H9 (cell line): ENCODE measurements around the gene CDH22. TPM values are rescaled to one million over a fixed set of nuclear protein-coding genes. Genes with fewer than 3 reads are reported as not detected.

ENCODE experiments used
- DNase-seq: peaks from one replicate; pipeline ENCODE4 v3.0.0-alpha.2; 2017
- H2AFZ ChIP-seq: one replicate; pipeline ENCODE4 v1.6.1; 2013; ENCODE audit warnings: mild to moderate bottlenecking, low read length, control low read depth, moderate library complexity
- H2AK5ac ChIP-seq: 2 replicates; pipeline ENCODE4 v1.6.1; 2013; ENCODE audit warnings: low read length, control low read depth, mixed read lengths; ENCODE audit not compliant: insufficient read length
- H2BK120ac ChIP-seq: one replicate; pipeline ENCODE4 v1.6.1; 2013; ENCODE audit warnings: low read depth, mild to moderate bottlenecking, low read length, control low read depth, inconsistent platforms; ENCODE audit not compliant: poor library complexity, severe bottlenecking
- H2BK12ac ChIP-seq: 2 replicates; pipeline ENCODE4 v1.6.1; 2013; ENCODE audit warnings: low read length, control low read depth, mixed read lengths, low read depth; ENCODE audit not compliant: insufficient read length
- H2BK15ac ChIP-seq: 2 replicates; pipeline ENCODE4 v1.6.1; 2013; ENCODE audit warnings: low read depth, low read length, control low read depth
- H2BK20ac ChIP-seq: one replicate; pipeline ENCODE4 v1.6.1; 2013; ENCODE audit warnings: low read depth, mild to moderate bottlenecking, low read length, control low read depth, inconsistent platforms; ENCODE audit not compliant: poor library complexity, severe bottlenecking
- H2BK5ac ChIP-seq: 2 replicates; pipeline ENCODE4 v1.6.1; 2013; ENCODE audit warnings: low read length, control low read depth, mixed read lengths; ENCODE audit not compliant: insufficient read length
- H3K14ac ChIP-seq: 2 replicates; pipeline ENCODE4 v1.6.1; 2013; ENCODE audit warnings: low read length, control low read depth; ENCODE audit not compliant: insufficient read depth
- H3K18ac ChIP-seq: 2 replicates; pipeline ENCODE4 v1.6.1; 2013; ENCODE audit warnings: low read depth, mild to moderate bottlenecking, mixed read lengths, low read length, control low read depth; ENCODE audit not compliant: insufficient read length
- H3K23ac ChIP-seq: 2 replicates; pipeline ENCODE4 v1.6.1; 2013; ENCODE audit warnings: low read length, control low read depth, mixed read lengths, low read depth; ENCODE audit not compliant: insufficient read length
- H3K23me2 ChIP-seq: 2 replicates; pipeline ENCODE4 v1.6.1; 2013; ENCODE audit warnings: low read depth, mild to moderate bottlenecking, mixed read lengths, low read length, control low read depth; ENCODE audit not compliant: insufficient read length, poor library complexity, severe bottlenecking
- H3K27ac ChIP-seq: 2 replicates; pipeline ENCODE4 v1.5.1; 2013; ENCODE audit warnings: low read length, control low read depth, mixed read lengths, low read depth; ENCODE audit not compliant: insufficient read length
- H3K27me3 ChIP-seq: 2 replicates; pipeline ENCODE4 v1.6.1; 2013; ENCODE audit warnings: low read length, control low read depth, inconsistent platforms; ENCODE audit not compliant: insufficient read depth
- H3K4ac ChIP-seq: 2 replicates; pipeline ENCODE4 v1.6.1; 2013; ENCODE audit warnings: low read depth, mild to moderate bottlenecking, control low read depth, inconsistent platforms, low read length, moderate library complexity
- H3K4me1 ChIP-seq: 2 replicates; pipeline ENCODE4 v1.6.1; 2013; ENCODE audit warnings: low read length, control low read depth, inconsistent platforms; ENCODE audit not compliant: insufficient read depth
- H3K4me2 ChIP-seq: 2 replicates; pipeline ENCODE4 v1.6.1; 2013; ENCODE audit warnings: low read length, control low read depth, mixed read lengths; ENCODE audit not compliant: insufficient read length, insufficient read depth
- H3K56ac ChIP-seq: 2 replicates; pipeline ENCODE4 v1.6.1; 2013; ENCODE audit warnings: low read depth, mild to moderate bottlenecking, mixed read lengths, low read length, control low read depth; ENCODE audit not compliant: insufficient read length
- H3K79me1 ChIP-seq: 2 replicates; pipeline ENCODE4 v1.6.1; 2013; ENCODE audit warnings: low read depth, mild to moderate bottlenecking, moderate library complexity, low read length, control low read depth, inconsistent platforms; ENCODE audit not compliant: insufficient read depth, poor library complexity, severe bottlenecking
- H3K79me2 ChIP-seq: 2 replicates; pipeline ENCODE4 v1.6.1; 2013; ENCODE audit warnings: low read length, control low read depth, inconsistent platforms; ENCODE audit not compliant: insufficient read depth
- H3K9ac ChIP-seq: 2 replicates; pipeline ENCODE4 v1.6.1; 2013; ENCODE audit warnings: low read length, control low read depth, mixed read lengths; ENCODE audit not compliant: insufficient read length; ENCODE audit errors: extremely low read depth
- H3K9me3 ChIP-seq: one replicate; pipeline ENCODE4 v1.6.1; 2013; ENCODE audit warnings: low read depth, low read length, inconsistent platforms; ENCODE audit not compliant: control insufficient read depth
- H3T11ph ChIP-seq: one replicate; pipeline ENCODE4 v1.6.1; 2013; ENCODE audit warnings: mild to moderate bottlenecking, low read length, control low read depth, inconsistent platforms
- H4K20me1 ChIP-seq: one replicate; pipeline ENCODE4 v1.6.1; 2013; ENCODE audit not compliant: control insufficient read depth, insufficient read length, insufficient read depth
- H4K5ac ChIP-seq: 2 replicates; pipeline ENCODE4 v1.6.1; 2013; ENCODE audit warnings: low read depth, mild to moderate bottlenecking, mixed read lengths, low read length, control low read depth; ENCODE audit not compliant: insufficient read length
- H4K8ac ChIP-seq: replicated peaks from 2 replicates; pipeline ENCODE4 v1.6.1; 2013; ENCODE audit warnings: low read length, control low read depth, mixed read lengths, low read depth; ENCODE audit not compliant: insufficient read length
- H4K91ac ChIP-seq: 2 replicates; pipeline ENCODE4 v1.6.1; 2013; ENCODE audit warnings: low read depth, mild to moderate bottlenecking, moderate library complexity, mixed read lengths, low read length, control low read depth; ENCODE audit not compliant: insufficient read length
- H3K27ac Mint-ChIP-seq, 3 experiments: 2 replicates in 2 of 3; 3 replicates in 1 of 3; pipeline ENCODE4 v1.8.0; 2020 to 2021; ENCODE audit warnings: mixed read lengths in 3 of 3, mild to moderate bottlenecking in 1 of 3, moderate library complexity in 1 of 3
- H3K27me3 Mint-ChIP-seq: 2 replicates; pipeline ENCODE4 v1.8.0; 2021; ENCODE audit warnings: low read depth, mild to moderate bottlenecking, moderate library complexity, mixed read lengths
- H3K36me3 Mint-ChIP-seq, 3 experiments: 2 replicates in 2 of 3; 3 replicates in 1 of 3; pipeline ENCODE4 v1.8.0; 2020 to 2021; ENCODE audit warnings: low read depth in 3 of 3, mixed read lengths in 3 of 3; ENCODE audit not compliant: insufficient read depth in 1 of 3
- H3K4me1 Mint-ChIP-seq, 2 experiments: 2 replicates each; pipeline ENCODE4 v1.8.0; 2020; ENCODE audit warnings: mixed read lengths in 2 of 2
- H3K4me3 Mint-ChIP-seq, 2 experiments: 2 replicates in 1 of 2; 3 replicates in 1 of 2; pipeline ENCODE4 v1.8.0; 2020 to 2021; ENCODE audit warnings: mild to moderate bottlenecking in 2 of 2, mixed read lengths in 2 of 2, moderate library complexity in 1 of 2
- H3K9me3 Mint-ChIP-seq, 2 experiments: 2 replicates in 1 of 2; 3 replicates in 1 of 2; pipeline ENCODE4 v1.8.0; 2020; ENCODE audit warnings: mild to moderate bottlenecking in 2 of 2, mixed read lengths in 2 of 2, moderate library complexity in 1 of 2
- WGBS: extraction: QIAGEN DNeasy Blood & Tissue Kit; methylation state at CpG from one replicate; pipeline ENCODE4 v1.1.7; 2013; ENCODE audit warnings: missing lambda C conversion rate, low lambda C conversion rate, mixed read lengths; ENCODE audit not compliant: insufficient read length; ENCODE audit errors: extremely low coverage; 5-methylcytosine and 5-hydroxymethylcytosine counted together
- total RNA-seq: library from RNA; stranded (reverse); gene quantifications from 2 replicates; pipeline ENCODE4 v1.2.1, GENCODE V29; 2021
- TF ChIP-seq, protein P1 (sequence below): fragments of 200-600 bp; sonication (generic); conservative IDR thresholded peaks from 3 replicates; pipeline ENCODE4 v1.8.0; 2021; ENCODE audit warnings: antibody characterized with exemption, mild to moderate bottlenecking

The CDH22 gene
- total RNA-seq, 1 experiment from 2014 or later: not detected

DNA sequence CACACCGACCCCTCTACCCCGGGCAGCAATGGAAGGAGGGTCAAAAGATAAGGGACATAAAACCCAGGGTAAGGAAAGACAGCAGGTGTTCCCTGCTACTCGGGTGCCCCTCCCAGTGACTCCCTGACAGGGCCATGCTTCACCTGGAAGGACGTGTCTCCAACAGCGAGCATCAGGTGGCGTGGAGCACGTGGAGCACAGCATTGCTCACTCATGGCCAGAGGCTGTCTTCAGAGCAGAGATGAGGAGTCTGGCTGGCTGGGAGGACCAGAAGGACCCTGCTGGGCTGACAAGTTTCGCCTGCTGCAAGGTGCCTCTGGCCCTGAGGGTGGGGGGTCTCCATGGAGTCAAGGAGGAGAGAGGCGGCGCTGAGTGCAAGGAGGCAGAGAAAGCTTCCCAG, 15.3 kb upstream of the CDH22 start:
- WGBS: no CpG with 5 or more reads among the region's 10 CpGs
- H3K9me3 Mint-ChIP-seq: no peaks in the 10 kb centered on the region; a peak in 1 of 5 replicates
- H3K27me3 Mint-ChIP-seq: peaks cover 27% of the 10 kb centered on the region
- Histone ChIP-seq H2BK20ac (no peak overlapping the region), H4K8ac (no peak overlapping the region), H2BK120ac (no peak overlapping the region), H3K23me2 (no peaks in the 10 kb centered on the region), H3K27ac (no peak overlapping the region), H3K23ac (no peak overlapping the region), H3K79me2 (no peaks in the 10 kb centered on the region), H3K9me3 (no peaks in the 10 kb centered on the region), H2BK12ac (no peak overlapping the region), H3K79me1 (no peaks in the 10 kb centered on the region), H4K91ac (no peak overlapping the region), H2AFZ (no peak overlapping the region), H4K20me1 (no peaks in the 10 kb centered on the region), H2BK15ac (no peak overlapping the region), H3T11ph (no peak overlapping the region), H3K18ac (no peak overlapping the region), H3K4ac (no peak overlapping the region), H3K4me2 (no peak overlapping the region), H3K14ac (no peak overlapping the region), H3K27me3 (no peaks in the 10 kb centered on the region; the same call in 1 of the 2 replicates), H4K5ac (no peak overlapping the region), H3K56ac (no peak overlapping the region), H3K4me1 (no peaks in the 10 kb centered on the region), H2BK5ac (no peak overlapping the region), H2AK5ac (no peak overlapping the region), H3K9ac (no peak overlapping the region)
- peaks cover 0 to 9% of the 10 kb centered on the region in 2 experiments; a peak in 2 of 4 replicates for H3K4me1 Mint-ChIP-seq
- no peak overlapping the region for H3K4me3 Mint-ChIP-seq
- TF ChIP-seq, protein P1, sequence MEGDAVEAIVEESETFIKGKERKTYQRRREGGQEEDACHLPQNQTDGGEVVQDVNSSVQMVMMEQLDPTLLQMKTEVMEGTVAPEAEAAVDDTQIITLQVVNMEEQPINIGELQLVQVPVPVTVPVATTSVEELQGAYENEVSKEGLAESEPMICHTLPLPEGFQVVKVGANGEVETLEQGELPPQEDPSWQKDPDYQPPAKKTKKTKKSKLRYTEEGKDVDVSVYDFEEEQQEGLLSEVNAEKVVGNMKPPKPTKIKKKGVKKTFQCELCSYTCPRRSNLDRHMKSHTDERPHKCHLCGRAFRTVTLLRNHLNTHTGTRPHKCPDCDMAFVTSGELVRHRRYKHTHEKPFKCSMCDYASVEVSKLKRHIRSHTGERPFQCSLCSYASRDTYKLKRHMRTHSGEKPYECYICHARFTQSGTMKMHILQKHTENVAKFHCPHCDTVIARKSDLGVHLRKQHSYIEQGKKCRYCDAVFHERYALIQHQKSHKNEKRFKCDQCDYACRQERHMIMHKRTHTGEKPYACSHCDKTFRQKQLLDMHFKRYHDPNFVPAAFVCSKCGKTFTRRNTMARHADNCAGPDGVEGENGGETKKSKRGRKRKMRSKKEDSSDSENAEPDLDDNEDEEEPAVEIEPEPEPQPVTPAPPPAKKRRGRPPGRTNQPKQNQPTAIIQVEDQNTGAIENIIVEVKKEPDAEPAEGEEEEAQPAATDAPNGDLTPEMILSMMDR: no peak
- DNase-seq: no peak
- no peak overlapping the region for H3K27ac Mint-ChIP-seq
- no peaks in the 10 kb centered on the region for H3K36me3 Mint-ChIP-seq
